GM19372 (cell line): ENCODE results near the gene GNS.
A peak's percentile ranks its signal among the peaks of the same experiment; 100 is the strongest.

Source experiments
- ATAC-seq: cut with Tn5 transposase; IDR thresholded peaks from one replicate; pipeline ENCODE4 v1.9.1; 2021; ENCODE audit warnings: mild to moderate bottlenecking, low read depth, moderate library complexity; ENCODE audit not compliant: unreplicated experiment

GNS gene

GRCh38 chr12:64680235-64680634 lies 79.0 kb downstream of the GNS start:
- ATAC-seq = no peak

- no peak for ATAC-seq
These were observed 79.7 kb downstream of the GNS start for GRCh38 chr12:64679487-64680001.

DNA sequence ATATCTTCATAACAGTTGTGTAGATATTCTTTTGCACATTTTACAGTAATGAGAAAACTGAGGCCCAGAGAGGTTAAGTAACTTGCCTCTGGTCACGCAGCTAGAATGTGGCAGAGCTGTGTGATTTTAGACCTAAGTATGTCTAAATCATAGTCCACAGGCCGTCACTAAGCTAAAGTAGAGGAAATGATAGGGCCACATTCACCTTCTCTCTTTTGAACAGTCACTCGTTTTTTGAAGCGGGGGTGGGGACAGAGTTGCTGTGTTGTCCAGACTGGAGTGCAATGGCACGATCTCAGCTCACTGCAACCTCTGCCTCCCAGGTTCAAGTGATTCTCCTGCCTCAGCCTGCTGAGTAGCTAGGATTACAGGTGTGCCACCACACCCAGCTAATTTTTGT lies 80.4 kb downstream of the GNS start:
- no peak for ATAC-seq

- ATAC-seq = no peak
These were observed 81.0 kb downstream of the GNS start for GRCh38 chr12:64678248-64678647.

- no peak for ATAC-seq
These were observed 83.4 kb downstream of the GNS start for GRCh38 chr12:64675795-64676194.

DNA sequence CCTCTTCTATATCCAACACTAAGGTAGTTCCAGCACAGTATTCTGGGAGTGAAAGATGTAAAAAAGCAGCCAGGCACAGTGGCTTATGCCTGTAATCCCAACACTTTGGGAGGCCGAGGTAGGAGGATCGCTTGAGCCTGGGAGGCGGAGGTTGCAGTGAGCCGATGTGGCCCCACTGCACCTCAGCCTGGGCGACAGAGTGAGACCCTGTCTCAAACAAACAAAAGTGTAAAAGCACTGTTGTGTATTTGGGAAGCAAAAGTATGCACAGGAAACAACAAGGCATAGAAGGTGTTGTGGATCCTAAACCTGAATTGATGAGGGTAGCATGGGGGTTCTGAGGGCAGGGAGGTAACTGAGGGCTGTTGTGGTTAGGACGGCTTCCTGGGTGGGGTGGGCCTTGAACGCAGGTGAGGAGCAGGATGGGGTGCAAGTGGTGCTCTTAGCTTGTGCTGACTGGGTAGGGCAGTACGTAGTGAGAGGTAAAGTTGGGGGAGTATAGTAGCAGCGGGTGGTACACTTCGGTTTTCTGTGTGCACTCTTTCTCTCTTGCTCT lies 84.8 kb downstream of the GNS start:
- ATAC-seq = no peak

DNA sequence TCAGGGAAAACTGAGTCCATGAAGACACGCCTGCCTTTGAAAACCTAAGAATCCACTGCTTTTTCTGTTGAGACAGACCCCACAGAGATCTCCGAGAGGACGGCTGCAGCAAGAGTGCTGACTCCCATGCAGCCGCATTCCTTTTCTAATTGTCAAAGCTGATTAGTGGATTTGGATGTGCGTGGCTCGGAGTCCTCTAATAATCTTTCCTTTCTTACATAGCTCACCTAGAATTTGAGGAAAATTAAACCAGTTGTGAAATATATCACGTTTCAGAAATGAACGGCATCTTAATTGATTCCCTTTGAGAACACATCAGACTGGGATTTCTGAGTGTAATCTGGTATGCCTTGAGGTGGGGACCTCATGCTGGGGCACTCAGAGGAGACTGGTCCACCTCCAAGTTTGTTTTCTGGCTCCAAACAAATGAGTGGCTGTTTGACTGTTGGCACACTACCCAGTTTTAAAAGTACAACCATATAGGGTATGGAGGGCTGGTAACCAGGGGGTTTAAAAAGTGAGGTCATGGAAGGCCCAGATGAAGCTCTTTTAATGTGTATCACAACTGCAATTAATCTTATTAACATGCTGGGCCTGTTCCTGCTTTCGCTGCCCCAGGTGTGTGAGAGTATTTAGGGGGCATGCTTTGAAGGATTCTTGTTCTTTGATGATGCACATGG lies 85.6 kb downstream of the GNS start:
- ATAC-seq = no peak

DNA sequence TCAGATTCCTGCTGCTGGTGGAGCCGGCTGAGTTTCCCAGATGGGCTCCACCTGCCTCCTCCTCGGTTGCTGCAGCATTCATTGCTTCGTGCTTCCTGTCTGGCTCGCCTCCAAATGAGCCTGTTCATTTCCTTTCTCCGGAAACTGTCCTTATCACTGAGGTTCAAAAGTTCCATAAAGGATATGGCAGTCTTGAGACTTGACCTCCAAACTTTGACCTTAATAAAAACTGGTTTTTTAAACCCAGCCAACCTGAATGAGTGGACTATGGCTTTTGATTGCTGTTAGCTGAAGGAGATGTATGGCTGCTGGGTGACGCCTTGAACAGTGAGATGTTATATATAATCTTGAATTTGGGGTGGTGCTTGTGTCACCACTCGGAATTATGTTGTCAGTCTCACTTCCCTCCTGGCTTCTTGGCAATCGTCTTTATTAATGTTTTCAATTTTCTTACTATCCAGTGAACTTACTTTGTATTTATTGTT lies 86.2 kb downstream of the GNS start:
- no peak for ATAC-seq

- ATAC-seq = no peak
These were observed 87.5 kb downstream of the GNS start for GRCh38 chr12:64671681-64672080.

- no peak for ATAC-seq
These were observed 88.1 kb downstream of the GNS start for GRCh38 chr12:64670919-64671639.

DNA sequence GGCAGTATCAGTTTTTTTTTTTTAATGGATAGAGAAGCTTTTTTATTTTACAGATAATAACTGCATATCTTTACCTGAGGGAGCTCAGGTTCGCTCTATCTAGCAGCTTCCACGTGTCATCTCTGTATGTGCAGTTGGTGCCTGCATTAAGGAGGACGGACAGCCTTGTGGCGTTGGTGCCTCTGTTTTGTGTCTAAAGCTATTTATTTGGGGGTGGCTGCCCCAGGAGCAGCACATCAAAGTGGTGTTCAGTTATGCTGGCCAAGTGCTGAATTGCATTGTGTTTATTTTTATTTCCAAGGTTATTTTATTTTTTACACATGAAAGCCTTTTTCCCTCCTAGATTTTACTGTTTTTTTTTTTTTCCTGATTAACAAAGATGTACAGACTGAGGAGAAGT lies 89.2 kb downstream of the GNS start:
- ATAC-seq = no peak

- ATAC-seq = peak; percentile 55
These were observed 89.8 kb downstream of the GNS start for GRCh38 chr12:64669270-64669842.

- no peak for ATAC-seq
These were observed 91.4 kb downstream of the GNS start for GRCh38 chr12:64667793-64668192.

DNA sequence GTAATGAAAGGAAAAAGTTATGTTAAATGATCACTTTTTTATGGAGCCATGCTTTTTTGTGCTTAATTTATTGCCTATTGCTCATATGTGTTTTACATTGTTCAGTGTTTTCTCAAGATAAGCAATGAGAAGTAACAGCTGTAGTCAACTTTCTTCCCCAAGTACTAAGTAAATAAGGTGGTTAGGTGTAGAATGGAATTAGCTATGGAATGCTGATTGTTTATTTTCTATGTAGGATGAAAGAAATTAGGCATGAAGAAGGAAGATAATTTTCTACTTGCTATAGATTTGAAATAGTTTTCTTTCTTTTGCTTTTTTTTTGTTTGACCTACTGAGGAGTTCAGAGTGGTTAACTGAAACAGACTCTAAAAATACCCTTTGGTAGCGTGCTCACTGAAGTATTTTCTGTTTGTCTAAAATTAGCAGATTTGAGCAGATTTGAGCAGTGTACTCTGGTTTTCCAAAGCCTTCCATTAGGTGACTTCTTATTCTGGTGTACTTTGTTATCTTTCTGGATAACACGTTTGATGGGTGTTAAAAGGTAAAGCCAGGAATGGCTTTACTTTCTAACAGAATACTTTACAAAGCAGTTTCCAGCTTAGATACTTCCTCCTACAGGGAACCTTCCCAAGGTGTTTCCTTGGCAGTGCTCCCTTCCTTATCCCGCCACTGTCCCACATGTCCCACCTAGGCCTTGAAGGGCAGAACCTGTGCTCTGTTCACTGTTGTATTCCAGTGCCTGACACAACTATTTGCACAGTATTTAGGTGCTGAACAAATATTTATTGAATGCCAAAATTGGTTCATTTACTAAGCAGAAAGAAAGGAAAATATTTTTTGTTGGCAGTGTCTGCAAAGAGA lies 92.9 kb downstream of the GNS start:
- peak; percentile 42 for ATAC-seq

GRCh38 chr12:64665514-64665913 lies 93.7 kb downstream of the GNS start:
- ATAC-seq = peak; percentile 36
